Astrocyte of the cerebellum (primary cell): ENCODE results near the gene RUNX2.

Experiments used
- DNase-seq: peaks from one replicate; pipeline ENCODE4 v3.0.0-alpha.2; 2011; ENCODE audit warnings: low read depth
- H3K4me3 ChIP-seq: 2 replicates; pipeline ENCODE4 v1.5.1; 2011; ENCODE audit warnings: mild to moderate bottlenecking, low read depth, low read length, moderate library complexity
- in situ Hi-C: cut with HindIII; loops from 2 replicates; pipeline ENCODE4 v1.10.0; 2017; ENCODE audit warnings: low sequenced_read_pairs
- TF ChIP-seq, protein P1 (sequence below): IDR thresholded peaks from 2 replicates; pipeline ENCODE4 v1.5.1; 2012; ENCODE audit warnings: low read length, low read depth, moderate library complexity, mild to moderate bottlenecking; ENCODE audit errors: missing control alignments

Gene RUNX2

DNA sequence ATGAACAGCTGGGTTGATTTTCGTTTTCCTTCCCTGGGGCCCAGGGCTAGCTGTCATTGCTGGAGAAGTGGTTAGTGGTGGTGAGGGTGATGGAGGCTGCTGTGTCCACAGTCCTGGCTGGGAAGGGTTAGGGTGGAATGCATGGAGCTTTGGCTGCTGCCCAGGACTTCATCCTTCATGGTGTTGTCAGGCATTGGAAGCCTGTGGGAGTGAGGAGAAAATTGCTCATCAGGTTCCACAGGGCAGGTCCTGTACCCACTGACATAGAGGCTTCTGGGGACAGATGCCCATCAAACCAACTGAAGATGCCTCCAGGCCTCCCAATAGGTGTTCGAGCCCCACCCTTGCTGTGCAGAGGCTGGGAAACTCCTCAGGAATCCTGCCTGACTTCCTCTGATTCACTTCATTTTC, 312.0 kb downstream of the RUNX2 start:
- H3K4me3 ChIP-seq, result no peak overlapping the region
- TF ChIP-seq, protein P1, sequence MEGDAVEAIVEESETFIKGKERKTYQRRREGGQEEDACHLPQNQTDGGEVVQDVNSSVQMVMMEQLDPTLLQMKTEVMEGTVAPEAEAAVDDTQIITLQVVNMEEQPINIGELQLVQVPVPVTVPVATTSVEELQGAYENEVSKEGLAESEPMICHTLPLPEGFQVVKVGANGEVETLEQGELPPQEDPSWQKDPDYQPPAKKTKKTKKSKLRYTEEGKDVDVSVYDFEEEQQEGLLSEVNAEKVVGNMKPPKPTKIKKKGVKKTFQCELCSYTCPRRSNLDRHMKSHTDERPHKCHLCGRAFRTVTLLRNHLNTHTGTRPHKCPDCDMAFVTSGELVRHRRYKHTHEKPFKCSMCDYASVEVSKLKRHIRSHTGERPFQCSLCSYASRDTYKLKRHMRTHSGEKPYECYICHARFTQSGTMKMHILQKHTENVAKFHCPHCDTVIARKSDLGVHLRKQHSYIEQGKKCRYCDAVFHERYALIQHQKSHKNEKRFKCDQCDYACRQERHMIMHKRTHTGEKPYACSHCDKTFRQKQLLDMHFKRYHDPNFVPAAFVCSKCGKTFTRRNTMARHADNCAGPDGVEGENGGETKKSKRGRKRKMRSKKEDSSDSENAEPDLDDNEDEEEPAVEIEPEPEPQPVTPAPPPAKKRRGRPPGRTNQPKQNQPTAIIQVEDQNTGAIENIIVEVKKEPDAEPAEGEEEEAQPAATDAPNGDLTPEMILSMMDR, result no peak
- peak; percentile 81 for DNase-seq
- in situ Hi-C loops, result no loop called here

DNA sequence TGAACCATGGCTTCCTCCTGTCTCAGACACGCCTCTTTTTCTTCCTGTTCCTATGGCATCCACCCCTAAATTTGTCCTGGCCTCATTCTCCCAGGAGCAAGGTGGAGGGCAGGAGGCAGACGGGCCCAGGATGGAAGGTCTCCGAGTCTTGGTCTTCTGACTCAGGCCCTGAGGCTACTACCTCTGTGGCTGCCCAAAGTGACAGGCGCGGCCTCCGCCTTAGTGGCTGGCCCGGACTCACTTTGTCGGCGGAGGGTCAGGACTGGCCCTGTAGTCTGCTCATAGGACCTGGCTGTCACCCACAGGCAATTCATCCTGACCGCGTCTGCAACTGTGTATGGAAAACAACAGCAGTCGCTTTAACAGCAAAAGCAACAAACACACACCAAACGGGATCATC, 312.7 kb downstream of the RUNX2 start:
- DNase-seq, result no peak
- in situ Hi-C loops, result no loop called here
- TF ChIP-seq, protein P1, result no peak
- no peak overlapping the region for H3K4me3 ChIP-seq

DNA sequence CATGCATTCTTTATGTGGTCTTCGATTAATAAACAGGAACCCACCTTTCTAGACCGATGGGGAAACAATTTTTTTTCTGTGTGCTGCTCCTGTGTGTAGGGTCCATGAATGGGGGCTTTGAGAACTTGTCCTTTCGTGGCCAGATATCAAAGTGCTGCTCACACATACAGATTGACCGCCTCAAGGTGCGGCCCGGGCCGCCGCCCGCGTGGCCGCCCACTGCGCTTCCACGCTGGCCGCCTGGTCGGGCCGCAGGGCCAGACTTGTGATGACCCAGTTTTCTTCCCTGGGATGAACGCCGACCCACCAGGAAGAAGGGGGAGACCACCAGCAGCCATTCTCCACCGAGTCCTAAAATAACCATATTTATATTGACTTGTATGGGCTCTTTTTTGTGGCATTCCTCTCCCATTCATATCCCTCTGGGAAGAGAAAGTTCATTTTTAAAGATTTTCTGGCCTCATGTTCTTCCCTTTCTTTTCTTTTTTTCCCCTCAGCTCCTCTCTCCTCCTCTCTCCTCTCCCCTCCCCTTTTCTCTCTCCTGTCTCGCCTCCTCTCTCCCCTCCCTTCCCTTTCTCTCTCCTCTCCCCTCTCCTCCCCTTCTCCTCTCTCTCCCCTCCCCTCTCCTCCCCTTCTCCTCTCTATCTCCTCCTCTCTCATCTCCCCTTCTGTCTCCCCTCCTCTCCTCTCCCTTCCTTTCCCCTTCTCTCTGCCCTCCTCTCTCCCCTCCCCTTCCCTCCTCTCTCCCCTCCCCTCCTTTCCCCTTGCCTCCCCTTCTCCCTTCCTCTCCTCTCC, 314.4 kb downstream of the RUNX2 start:
- TF ChIP-seq, protein P1, result no peak
- DNase-seq, result no peak
- H3K4me3 ChIP-seq, result no peak overlapping the region
- in situ Hi-C loops, result no loop called here

DNA sequence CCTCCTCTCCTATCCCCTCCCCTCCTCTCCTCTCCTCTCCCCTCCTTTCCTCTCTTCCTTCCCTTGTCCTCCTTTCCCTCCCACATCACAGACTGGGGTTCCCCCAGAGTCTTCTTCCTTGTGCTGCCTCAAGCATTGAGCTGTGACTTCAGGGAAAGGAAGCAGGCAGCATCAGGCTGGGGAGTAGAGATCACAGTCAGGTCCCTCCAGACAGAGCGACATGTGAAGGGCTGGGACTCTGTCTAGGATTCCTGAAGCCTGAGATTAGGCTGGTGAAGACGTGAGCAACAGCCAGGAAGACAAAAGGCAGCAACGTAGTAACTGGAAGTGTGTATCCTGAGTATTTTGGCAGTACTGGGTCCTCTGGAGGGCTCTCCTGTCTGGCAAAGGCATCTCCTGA, 315.0 kb downstream of the RUNX2 start:
- no peak overlapping the region for H3K4me3 ChIP-seq
- TF ChIP-seq, protein P1, result no peak
- in situ Hi-C loops, result no loop called here
- no peak for DNase-seq

DNA sequence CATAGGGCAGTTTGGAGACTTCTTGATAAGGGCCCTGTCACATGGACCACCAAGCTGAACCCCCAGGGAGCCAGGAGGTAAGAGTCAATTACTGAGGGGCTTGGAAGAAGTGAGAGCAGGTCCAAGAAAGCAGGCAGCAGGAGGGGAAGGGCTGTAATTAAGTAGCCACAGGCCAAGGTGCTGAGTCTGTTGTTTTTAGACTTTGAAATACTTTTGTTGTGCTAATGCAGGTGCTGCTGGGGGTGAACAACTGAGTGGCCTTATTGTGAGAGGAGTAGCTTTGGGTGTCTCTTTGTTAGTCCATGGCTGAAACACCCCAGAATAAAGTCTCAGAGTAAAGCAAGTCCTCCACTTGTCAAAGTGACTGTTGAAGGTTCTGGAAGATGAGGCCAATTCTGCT, 316.6 kb downstream of the RUNX2 start:
- no peak for DNase-seq
- TF ChIP-seq, protein P1, result no peak
- no peak overlapping the region for H3K4me3 ChIP-seq
- in situ Hi-C loops, result no loop called here

DNA sequence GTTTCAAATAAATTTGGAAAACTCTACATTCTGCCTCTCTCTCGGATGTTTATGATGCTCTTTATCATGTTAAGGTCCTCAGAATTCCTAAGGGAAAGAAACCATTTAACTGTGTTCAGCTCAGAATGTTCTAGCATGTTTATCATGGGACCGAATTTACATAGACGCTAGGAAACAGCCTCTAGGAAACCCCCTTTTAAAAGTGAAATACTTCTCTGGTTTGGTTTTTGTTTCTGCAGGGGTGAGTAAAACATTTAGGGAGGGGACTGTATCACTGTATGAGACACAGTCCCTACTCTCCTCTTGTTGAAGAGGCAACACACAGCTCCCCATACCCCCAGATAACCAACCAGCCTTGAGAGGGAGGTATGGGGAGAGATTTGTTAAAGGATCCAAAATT, 317.2 kb downstream of the RUNX2 start:
- H3K4me3 ChIP-seq, result no peak overlapping the region
- TF ChIP-seq, protein P1, result no peak
- DNase-seq, result no peak
- in situ Hi-C loops, result no loop called here
